ENCODE results near the gene CCDC80. TPM values are rescaled to one million over a fixed set of nuclear protein-coding genes. Genes with fewer than 3 reads are reported as not detected.
"Not testable (repeated sequence)": the region's sequence is repeated elsewhere in the genome, so short reads cannot be mapped to it uniquely, and the experiment has no call there.

CCDC80 gene
- polyA plus RNA-seq, 1 donor from 2014 or later: 0.14 TPM

DNA sequence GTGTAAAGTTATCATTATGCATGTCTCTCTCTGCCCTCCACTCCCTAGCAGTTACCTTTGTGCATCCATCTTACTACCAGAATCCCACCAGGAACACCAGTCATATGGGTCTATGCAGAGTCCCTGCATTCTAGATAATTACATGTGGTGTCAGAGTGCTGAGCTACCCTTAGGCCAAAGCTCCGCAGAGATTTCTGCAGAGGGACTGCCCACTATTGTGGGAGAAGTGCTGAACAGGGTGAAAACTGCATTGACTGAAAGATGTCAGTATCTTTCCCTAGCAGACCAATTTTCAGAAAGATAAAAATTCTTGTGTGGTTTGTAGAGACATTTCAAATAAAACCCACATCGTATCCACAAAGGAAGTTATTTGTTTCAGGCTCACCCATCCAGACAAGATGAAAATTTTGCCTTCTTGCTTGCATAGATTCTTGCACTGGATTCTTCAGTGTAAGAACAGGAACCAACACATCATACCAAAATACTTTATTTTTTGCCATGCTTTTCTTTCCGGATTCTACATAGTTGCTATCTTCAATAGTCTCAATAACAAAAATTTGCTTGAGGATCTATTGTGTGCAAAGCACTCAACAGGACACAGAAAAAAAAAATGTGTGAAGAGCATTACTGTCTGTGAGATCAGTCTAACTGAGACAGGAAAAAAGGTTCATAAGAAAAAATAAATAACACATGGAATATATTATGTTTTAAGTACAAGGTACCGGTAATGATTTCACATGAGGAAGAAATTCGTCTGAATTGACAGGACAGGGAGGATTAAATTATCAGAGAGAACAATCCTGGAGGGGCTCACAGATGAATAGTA, 32.0 kb upstream of the CCDC80 start:
- H3K27me3 Mint-ChIP-seq: no peaks in the 10 kb centered on the region
- no peaks in the 10 kb centered on the region for H3K9me3 Mint-ChIP-seq
- H3K4me3 Mint-ChIP-seq: no peak overlapping the region
- H3K36me3 Mint-ChIP-seq: no peaks in the 10 kb centered on the region
- peaks cover 16 to 24% (median 18%) of the 10 kb centered on the region in 3 donors for H3K4me1 Mint-ChIP-seq
- peak overlapping the region in 1 of 3 donors; percentile 21 for H3K27ac Mint-ChIP-seq

DNA sequence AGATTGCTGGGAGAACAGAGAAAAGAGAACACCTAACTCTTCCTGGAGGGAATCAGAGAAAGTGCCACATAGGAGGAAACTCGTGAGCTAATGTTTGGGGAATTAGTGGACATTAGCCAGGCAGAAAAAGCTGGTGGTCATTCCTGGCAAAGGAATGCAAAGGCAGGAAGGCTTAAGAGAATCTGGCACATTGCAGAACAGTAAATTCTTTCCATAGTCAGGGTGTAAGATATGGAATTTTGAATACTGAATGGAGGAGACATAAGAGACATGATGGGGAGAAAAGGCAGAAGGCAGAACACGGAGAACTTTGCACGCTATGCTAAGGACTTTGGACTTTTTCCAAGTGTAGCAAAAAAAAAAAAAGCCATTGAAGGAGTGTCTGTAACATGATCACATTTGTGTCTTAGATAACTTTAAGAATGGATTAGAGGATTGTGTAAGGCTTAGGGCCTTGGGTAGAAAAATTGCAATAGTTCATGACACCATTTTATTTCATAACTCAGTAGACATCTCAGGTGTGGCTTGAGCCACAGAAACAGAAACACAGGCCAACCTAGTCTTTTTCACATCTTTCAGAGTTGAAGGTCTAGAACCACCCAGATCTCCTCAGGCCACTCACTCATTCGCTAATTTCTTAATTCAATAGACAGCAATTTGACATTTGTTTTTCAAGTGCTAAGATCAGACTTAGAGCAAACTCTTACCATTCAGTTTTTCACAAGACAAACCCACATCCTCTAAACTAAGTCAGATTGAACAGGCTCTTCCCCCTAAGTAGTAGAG, 31.2 kb upstream of the CCDC80 start:
- Mint-ChIP-seq H3K9me3 (no peaks in the 10 kb centered on the region), H3K4me3 (peak overlapping the region in 1 of 4 donors; percentile 69), H3K27me3 (no peaks in the 10 kb centered on the region), H3K36me3 (no peaks in the 10 kb centered on the region), H3K4me1 (peaks cover 16 to 23% (median 16%) of the 10 kb centered on the region in 3 donors), H3K27ac (peak overlapping the region in 1 of 3 donors; percentile 21)

DNA sequence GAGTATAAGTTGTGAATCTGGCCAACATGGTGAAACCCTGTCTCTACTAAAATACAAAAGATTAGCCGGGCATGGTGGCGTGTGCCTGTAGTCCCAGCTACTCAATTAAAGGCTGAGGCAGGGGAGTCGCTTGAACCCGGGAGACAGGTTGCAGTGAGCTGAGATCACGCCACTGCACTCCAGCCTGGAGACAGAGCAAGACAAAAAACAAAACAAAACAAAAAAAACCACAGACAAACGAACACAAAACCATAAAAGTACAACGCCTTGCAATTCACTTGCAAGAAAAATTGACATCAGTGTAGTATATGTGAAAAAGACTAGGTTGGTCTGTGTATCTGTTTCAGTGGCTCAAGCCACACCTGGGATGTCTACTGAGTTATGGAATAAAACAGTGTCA, 29.9 kb upstream of the CCDC80 start:
- H3K27ac Mint-ChIP-seq: no peak overlapping the region
- no peak overlapping the region for H3K4me3 Mint-ChIP-seq
- H3K4me1 Mint-ChIP-seq: peaks cover 4 to 10% (median 5%) of the 10 kb centered on the region in 3 donors
- no peaks in the 10 kb centered on the region for H3K27me3 Mint-ChIP-seq
- no peaks in the 10 kb centered on the region for H3K36me3 Mint-ChIP-seq
- no peaks in the 10 kb centered on the region for H3K9me3 Mint-ChIP-seq

DNA sequence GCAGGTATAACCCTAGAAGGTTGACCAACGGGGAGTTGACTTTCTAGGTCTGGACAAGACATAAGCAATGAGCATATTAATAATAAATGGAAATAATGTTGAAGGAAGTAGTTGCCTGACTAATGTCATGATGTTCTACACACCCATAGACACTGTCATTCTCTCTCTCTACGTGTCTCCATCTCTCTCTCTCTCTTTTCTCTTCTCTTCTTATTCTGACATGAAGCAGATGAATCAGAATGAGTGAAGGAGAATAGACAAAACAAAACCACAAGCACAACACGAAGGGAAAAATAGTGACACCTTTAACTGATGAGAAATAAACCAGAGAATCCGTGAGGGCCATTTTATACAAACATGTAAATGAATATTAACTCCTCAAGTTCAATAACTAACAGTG, 26.7 kb upstream of the CCDC80 start:
- Mint-ChIP-seq H3K27me3 (no peaks in the 10 kb centered on the region), H3K4me3 (no peak overlapping the region), H3K9me3 (peaks cover 0 to 4% (median 2%) of the 10 kb centered on the region in 3 donors), H3K4me1 (peaks cover 0 to 4% (median 3%) of the 10 kb centered on the region in 3 donors), H3K27ac (peak overlapping the region in 1 of 3 donors; percentile 28), H3K36me3 (peaks cover 3% of the 10 kb centered on the region)

DNA sequence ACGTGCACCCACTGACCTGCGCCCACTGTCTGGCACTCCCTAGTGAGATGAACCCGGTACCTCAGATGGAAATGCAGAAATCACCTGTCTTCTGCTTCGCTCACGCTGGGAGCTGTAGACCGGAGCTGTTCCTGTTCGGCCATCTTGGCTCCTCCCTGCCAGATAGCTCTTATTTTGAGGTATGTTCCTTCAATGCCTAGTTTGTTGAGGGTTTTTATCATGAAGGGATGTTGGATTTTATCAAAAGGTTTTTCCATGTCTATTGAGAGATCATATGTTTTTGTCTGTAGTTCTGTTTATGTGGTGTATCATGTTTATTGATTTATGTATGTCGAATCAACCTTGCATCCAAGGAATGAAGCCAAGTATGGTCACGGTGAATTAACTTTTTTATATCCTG, 24.1 kb upstream of the CCDC80 start:
- not testable (repeated sequence) for H3K4me3 Mint-ChIP-seq, H3K36me3 Mint-ChIP-seq, H3K27me3 Mint-ChIP-seq, H3K4me1 Mint-ChIP-seq, H3K27ac Mint-ChIP-seq, H3K9me3 Mint-ChIP-seq

DNA sequence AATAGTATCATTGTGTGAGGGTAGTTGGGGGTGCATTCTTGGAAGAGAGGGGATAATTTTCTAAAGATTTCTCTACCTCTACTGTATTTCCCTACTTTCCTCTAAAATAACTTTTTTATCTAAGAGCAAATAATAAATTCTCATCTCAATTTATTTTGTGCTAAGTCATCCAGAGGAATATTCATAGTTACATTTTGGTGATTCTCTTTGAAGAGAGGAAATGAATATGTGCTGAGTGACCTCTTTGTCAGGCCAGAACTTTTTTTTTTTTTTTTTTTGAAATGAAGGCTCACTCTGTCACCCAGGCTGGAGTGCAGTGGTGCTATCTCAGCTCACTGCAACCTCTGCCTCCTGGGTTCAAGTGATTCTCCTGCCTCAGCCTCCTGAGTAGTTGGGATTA, 15.1 kb upstream of the CCDC80 start:
- H3K9me3 Mint-ChIP-seq: no peaks in the 10 kb centered on the region
- H3K36me3 Mint-ChIP-seq: no peaks in the 10 kb centered on the region
- no peaks in the 10 kb centered on the region for H3K4me1 Mint-ChIP-seq
- peaks cover 2% of the 10 kb centered on the region for H3K27me3 Mint-ChIP-seq
- no peak overlapping the region for H3K27ac Mint-ChIP-seq
- H3K4me3 Mint-ChIP-seq: no peak overlapping the region

DNA sequence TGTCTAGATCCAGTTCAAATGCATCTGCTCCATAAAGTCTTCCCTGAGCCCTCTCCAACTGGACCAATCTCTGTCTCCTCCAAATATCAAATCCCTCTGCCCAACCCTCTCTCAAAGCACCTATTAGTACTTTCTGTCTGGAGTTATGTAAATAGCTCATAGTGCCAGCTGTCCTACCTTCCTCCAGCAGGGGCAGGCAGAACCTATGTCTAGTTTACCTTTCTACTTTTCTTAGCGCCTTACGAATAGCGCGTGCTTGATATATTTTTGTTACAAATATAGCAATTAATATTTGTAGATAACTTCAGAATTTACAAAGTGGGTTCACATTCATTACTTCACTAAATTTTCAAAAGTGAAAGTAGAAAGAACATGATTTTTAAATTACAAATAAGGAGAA, 14.0 kb upstream of the CCDC80 start:
- no peak overlapping the region for H3K27ac Mint-ChIP-seq
- no peak overlapping the region for H3K4me3 Mint-ChIP-seq
- H3K36me3 Mint-ChIP-seq: no peaks in the 10 kb centered on the region
- peaks cover 2% of the 10 kb centered on the region for H3K27me3 Mint-ChIP-seq
- no peaks in the 10 kb centered on the region for H3K4me1 Mint-ChIP-seq
- H3K9me3 Mint-ChIP-seq: no peaks in the 10 kb centered on the region

DNA sequence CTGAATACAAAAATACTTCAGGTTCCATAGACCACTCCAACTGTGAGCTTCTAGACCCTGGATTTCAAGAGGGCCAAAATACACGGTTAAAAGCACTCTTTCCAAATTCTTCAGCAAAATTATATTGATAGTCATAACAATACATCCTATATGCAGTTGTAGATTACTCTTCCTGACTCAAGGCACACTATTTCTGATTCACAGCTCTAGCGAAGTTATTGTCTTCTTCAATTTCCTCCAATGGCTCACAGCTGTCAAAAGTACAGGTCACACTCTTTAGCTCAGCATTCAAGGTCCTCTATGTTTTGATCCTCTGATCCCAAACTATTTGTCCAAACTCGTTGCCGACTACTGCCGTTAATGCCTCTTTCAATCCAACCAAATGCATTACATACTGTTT, 13.5 kb upstream of the CCDC80 start:
- Mint-ChIP-seq H3K36me3 (no peaks in the 10 kb centered on the region), H3K4me3 (no peak overlapping the region), H3K27me3 (peaks cover 2% of the 10 kb centered on the region), H3K27ac (no peak overlapping the region), H3K9me3 (no peaks in the 10 kb centered on the region), H3K4me1 (no peaks in the 10 kb centered on the region)

DNA sequence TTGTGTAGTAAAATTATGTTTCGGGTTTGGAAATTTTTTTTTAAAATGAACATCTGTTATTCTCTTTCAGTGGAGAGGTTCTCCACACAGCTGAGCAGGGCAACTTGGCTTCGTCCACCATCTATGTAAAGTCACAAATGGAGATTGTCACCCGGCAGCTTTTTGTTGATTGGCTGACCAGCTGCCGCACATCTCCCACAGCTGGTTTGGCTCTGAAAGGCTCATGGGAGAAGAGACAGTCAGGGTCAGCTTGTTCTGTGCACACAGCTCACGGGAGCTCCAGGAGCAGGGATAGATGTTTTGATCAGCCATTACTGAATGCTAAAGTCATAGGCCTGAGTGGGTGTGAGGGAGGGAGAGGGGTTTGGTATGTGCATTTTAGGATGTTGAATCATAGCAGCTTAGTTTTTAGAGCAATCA, 12.9 kb upstream of the CCDC80 start:
- H3K27me3 Mint-ChIP-seq: peaks cover 2% of the 10 kb centered on the region
- no peak overlapping the region for H3K27ac Mint-ChIP-seq

DNA sequence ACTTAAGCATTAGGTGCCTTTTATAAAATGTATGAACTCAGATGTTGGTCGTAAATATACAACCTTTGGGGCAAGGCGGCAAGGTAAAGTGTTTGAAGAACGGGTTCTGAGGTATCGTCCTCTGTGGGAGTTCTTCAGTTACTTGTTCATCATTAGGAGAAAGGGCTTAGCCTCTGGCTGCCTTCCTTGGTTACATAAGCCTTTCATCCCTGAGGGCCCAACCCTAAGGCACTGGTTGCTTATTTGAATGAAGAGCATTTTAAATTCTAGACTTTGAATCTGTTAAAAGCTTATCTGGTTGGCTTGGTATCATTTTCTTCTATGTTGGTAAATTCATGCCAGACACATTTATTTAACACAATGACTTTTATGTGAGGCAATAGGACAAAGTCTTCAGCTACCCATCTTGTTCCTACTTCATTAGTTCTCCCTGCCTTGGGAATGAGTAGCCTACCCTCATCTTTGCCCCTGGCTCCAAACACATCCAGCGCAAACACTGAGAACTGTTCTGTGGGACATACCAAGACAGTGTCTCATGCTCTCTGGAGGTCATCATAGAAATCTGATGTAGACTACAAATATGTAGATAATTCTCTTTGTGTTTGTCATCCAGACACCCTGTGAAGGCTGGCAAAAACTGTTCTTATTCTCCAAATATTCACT, 12.4 kb upstream of the CCDC80 start:
- peaks cover 2% of the 10 kb centered on the region for H3K27me3 Mint-ChIP-seq
- no peaks in the 10 kb centered on the region for H3K9me3 Mint-ChIP-seq
- H3K36me3 Mint-ChIP-seq: no peaks in the 10 kb centered on the region
- H3K4me1 Mint-ChIP-seq: peaks cover 0 to 4% (median 3%) of the 10 kb centered on the region in 3 donors
- H3K27ac Mint-ChIP-seq: no peak overlapping the region
- H3K4me3 Mint-ChIP-seq: no peak overlapping the region

More for the DNA sequence above, 12.9 kb upstream of the CCDC80 start:
- peaks cover 0 to under 1% (median under 1%) of the 10 kb centered on the region in 3 donors for H3K4me1 Mint-ChIP-seq
- H3K9me3 Mint-ChIP-seq: no peaks in the 10 kb centered on the region
- H3K4me3 Mint-ChIP-seq: no peak overlapping the region
- H3K36me3 Mint-ChIP-seq: no peaks in the 10 kb centered on the region

DNA sequence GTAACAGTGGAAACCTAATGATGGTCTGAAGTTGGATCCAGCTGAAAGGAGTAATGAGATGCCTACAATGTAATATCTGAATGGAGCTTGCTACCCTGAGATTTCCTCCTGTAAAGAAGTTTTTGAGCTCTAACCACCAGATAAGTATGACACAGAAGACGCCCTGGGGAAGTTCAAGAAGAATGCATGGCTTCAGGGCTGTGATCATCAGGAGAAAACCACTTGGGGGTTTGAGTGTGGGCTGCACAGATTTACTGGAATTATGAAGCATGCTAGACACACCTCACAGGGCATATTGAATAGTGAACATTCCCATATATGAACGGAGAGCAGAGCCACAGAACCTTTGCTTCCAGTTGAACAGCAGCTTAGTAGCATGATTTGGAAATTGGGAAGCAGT, 10.6 kb upstream of the CCDC80 start:
- Mint-ChIP-seq H3K36me3 (no peaks in the 10 kb centered on the region), H3K27me3 (peaks cover 2% of the 10 kb centered on the region), H3K4me1 (peaks cover 0 to 4% (median 3%) of the 10 kb centered on the region in 3 donors), H3K4me3 (no peak overlapping the region), H3K9me3 (no peaks in the 10 kb centered on the region), H3K27ac (no peak overlapping the region)

DNA sequence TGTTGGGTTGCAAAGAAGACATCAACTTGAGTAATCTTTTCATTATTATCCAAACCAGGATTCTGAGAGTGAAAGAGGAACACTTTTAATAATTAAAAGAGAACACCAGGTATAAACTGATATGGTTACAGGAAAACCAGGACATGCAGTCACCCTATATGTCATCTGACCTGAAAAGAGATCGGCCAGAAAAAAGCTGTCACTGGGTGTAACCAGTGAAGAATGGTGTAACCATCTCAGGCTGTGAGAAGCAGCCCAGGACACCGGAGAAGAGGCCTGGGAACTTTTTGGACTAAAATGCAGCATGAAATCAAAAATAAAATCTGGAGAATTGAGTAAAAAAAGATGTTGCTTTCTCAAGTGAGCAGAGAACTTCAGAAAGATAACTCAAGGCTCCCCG, 10.1 kb upstream of the CCDC80 start:
- Mint-ChIP-seq H3K27ac (no peak overlapping the region), H3K9me3 (no peaks in the 10 kb centered on the region), H3K4me3 (no peak overlapping the region), H3K36me3 (no peaks in the 10 kb centered on the region), H3K4me1 (peaks cover 0 to 4% (median 3%) of the 10 kb centered on the region in 3 donors), H3K27me3 (peaks cover 2% of the 10 kb centered on the region)

DNA sequence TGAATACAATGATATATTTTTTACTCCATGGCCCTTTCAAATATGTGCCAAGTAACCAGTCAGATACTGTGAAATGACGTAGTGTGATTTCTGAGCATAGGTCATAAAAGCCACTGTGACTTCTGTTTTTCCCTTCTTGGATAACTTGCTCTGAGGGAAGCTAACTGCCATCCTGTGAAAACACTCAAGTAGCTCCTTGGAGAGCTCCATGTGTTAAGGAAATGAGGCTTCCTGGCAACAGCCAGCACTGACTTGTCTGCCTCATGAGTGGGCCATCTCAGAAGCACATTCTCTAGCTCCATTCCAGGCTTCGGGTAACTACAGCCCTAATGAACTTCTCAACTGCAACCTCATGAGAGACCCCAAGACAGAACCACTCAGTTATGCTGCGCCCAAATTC, 9.5 kb upstream of the CCDC80 start:
- Mint-ChIP-seq H3K27me3 (peaks cover 2% of the 10 kb centered on the region), H3K4me3 (no peak overlapping the region), H3K36me3 (no peaks in the 10 kb centered on the region), H3K27ac (no peak overlapping the region), H3K4me1 (peaks cover 0 to 4% (median 3%) of the 10 kb centered on the region in 3 donors), H3K9me3 (no peaks in the 10 kb centered on the region)

DNA sequence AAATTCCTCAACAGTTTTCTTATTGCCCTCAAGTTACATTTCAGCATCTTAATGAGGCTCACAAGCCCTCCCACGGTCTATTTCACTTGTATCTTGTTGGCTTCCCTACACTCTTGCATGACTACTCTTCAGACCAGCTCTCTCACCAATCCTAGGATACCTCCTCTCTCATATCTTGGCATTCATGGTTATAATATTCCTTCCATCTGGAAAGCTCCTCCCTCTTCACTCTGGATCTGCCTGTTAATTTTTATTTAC, 8.5 kb upstream of the CCDC80 start:
- Mint-ChIP-seq H3K27ac (no peak overlapping the region), H3K4me3 (no peak overlapping the region), H3K9me3 (no peaks in the 10 kb centered on the region), H3K27me3 (no peaks in the 10 kb centered on the region), H3K4me1 (peaks cover 0 to 4% (median 3%) of the 10 kb centered on the region in 3 donors), H3K36me3 (no peaks in the 10 kb centered on the region)

DNA sequence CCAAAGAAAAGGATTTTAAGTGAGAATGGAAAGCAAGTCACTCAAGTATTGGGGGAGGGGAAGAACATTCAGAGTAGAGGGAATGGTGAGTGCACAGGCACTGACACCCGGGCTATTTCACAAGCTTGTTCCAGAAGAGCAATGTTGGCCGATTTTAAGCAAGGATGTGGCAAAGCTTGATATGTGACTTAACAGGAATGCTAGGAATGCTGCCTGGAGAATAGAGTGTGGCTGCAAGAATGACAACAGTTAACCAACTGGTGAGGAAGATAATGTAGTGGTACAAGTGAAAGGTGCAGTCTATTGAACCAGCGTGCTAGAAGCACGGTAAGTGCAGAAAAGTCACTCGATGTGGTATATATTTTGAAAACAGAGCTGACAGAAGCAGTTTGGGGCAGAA, 6.2 kb upstream of the CCDC80 start:
- no peaks in the 10 kb centered on the region for H3K9me3 Mint-ChIP-seq
- H3K36me3 Mint-ChIP-seq: no peaks in the 10 kb centered on the region
- H3K4me1 Mint-ChIP-seq: peaks cover 4 to 12% (median 6%) of the 10 kb centered on the region in 3 donors
- H3K27ac Mint-ChIP-seq: no peak overlapping the region
- peaks cover 6% of the 10 kb centered on the region for H3K27me3 Mint-ChIP-seq
- H3K4me3 Mint-ChIP-seq: no peak overlapping the region
